Putamen (tissue), 1 donor: ENCODE measurements around the gene PWP2.
"Not testable (repeated sequence)": the region's sequence is repeated elsewhere in the genome, so short reads cannot be mapped to it uniquely, and the experiment has no call there.

Experiments
- DNase-seq: peaks from one replicate; pipeline ENCODE4 v3.0.0-alpha.2; 2016; ENCODE audit warnings: low spot score

The PWP2 gene

DNA sequence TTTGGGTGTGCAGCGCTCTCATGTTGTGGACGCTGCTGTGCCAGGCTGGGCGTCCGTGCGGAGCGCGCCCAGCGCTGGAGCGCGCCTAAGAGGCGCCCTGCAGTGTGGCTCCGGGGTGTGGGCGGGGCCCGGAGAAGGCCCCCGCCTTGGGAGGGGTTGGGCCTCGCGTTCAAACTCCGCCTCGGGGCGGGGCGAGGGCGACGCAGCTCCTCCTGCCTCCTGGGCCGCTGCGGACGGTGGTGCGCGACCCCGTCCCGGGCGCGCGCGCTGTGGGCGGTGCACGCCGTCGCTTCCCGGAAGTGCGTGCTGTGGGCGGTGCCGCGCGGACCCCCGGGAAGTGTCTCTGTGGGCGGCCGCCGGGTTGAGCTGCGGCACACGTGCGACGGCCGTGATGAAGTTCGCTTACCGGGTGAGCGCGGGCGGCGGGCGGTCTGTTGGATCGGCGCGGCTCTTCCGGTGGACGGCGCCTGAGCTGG lies at the start of gene PWP2:
TSS of gene PWP2 (plus strand) at position 374 of the 476 bp plus-strand sequence. CDS start at position 392, 18 bp downstream.
- DNase-seq: not testable (repeated sequence)

DNA sequence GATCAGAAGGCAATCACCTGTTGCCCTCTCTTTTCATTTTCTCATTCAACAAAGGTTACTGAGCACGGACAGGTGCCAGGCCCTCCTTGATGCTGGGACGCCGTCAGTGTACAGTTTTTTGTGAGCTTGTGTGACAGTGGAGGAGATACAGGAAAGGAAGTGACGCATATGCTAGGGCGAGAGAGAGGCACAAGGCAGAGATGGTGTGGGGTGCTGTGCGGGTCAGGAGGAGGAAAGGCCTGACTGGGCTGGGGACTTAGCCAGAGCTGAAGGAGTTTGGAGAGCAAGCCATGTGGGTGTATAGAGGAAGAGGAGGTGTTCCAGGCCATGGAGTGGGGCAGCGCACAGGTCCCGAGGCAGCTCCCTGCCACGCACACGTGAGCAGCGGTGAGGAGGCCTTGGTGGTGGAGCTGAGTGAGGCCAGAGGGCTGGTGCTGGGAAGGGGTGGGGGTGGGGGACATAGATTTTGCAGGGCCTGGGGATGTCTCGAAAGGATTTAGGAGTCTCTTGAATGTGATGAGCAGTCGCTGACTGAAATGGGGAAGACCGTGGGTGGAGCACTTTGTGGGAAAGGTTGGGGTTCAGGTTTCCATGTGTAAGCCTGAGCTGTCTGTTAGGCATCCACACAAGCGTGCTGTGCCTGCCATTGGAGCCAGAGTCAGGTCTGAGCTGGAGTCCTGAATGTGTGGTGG lies 49.1 kb upstream of the PWP2 start:
- no peak for DNase-seq

DNA sequence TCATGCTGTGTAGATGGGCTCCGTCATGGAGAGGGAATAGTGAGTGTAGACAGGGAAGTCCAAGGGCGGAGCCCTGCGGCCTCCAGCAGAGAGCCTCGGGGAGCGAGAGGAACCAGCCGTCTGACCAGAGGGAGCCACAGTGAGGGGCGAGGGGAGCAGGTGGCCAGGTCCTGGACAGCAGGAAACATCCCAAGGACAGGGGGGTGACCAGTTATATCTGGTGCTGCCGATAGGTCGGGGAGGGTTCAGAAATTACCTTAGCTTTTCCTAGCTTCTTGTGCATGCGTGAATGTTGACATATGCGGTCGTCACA lies 48.6 kb upstream of the PWP2 start:
- no peak for DNase-seq

DNA sequence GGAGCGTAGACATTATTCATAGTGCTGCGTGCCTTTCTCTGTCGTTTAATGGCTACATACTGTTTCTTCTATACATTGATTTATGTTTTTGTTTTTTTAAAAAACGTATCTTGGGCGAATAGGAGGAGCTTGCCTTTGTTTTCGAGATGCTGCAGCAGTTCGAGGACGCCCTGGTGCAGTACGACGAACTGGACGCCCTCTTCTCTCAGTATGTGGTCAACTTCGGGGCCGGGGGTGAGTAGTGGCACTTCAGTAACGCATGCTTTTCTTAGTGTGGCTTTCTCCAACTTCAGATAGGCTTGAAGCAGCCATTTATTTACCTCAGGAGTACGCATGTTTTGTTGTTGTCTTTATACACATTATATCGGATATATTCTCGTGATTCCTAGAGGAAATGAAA lies 48.2 kb upstream of the PWP2 start:
- DNase-seq: no peak

DNA sequence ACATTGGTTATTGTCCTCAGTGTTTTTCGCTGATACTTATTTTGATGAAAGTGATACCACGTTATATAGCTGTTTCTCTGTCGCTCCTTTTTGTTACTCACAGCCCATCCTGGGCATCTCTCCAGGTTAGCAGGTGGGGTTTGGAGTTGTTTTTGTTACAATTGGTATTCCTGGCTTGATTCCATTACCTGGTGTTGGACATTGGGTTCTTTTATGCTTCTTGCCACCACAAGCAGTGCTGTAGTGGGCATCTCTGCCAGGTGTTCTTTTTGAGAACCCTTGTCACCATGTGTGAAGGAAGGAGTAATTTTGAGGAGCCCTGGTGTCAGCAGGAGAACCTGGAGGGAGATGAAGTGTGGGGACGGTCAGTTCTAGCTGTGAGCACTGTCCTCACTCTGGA lies 47.5 kb upstream of the PWP2 start:
- DNase-seq: no peak

DNA sequence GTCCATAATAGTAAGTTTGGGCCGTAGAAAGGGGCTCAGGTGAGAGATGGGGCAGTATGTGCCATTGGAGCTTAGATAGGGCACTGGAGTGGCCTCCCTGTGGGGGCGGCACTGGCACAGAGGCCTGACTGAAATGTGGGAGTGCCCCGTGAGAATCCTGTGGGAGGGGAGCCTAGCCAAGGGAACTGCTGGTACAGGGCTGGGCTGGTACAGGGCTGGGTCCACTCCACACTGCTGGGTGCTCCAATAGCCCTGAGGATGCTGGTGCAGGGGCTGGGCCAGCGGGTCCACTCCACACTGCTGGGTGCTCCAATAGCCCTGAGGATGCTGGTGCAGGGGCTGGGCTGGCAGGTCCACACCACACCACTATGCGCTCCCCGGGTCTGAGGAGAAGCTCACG lies 44.8 kb upstream of the PWP2 start:
- no peak for DNase-seq

DNA sequence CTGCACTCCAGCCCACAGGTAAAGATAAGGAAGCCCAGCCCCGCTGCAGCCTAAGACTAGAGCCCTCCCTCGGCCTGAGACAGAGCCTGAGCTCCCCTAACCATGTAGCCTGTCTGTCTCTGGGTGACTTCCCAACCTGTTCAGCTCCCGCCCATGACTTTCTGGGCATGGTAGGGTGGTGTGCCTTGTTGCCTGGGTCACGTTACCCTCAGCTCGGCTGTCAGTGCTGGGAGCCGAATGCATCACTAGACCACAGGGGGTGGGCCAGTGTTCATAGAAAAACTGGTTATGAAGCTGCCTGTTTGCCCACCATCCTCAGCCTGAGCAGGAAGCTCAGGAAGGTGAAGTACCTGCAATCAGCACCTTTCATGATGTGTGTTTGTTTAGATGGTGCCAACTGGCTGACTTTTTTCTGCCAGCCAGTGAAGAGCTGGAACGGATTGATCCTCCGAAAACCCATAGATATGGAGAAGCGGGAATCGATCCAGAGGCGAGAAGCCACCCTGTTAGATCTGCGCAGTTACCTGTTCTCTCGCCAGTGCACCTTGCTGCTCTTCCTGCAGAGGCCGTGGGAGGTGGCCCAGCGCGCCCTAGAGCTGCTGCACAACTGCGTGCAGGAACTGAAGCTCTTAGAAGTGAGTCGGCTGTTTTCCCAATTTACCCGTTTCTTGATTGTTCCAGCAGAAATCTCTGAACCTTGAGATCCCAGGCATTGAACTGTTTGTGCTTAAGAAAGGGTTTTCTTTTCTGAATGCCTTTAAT lies 43.9 kb upstream of the PWP2 start:
- DNase-seq: no peak

DNA sequence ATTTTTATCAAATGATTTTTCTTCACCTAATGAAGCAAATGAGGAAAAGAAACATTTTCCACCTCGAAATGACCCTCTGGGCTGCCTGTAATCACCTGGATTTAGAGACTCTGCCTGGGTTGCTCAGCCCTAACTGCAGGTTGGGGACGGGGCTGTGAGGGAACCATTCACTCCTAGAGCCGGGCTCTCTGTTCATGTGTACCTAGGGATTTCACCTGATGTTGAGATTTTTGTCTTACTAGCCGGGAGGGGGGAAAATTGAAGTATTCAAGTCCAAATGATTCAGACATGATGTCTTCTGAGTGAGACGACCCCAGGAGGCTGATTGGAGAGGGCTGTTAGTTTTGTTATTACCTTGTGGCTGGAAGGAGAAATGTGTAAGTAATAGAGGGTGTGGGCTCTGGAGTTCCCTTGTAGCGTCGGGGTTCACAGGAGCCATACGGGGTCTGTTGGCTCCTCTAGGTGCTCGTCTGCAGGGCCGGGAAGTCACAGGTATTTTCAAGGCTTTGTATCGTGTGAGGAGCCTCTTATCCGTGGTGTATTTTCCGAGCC lies 42.3 kb upstream of the PWP2 start:
- no peak for DNase-seq

DNA sequence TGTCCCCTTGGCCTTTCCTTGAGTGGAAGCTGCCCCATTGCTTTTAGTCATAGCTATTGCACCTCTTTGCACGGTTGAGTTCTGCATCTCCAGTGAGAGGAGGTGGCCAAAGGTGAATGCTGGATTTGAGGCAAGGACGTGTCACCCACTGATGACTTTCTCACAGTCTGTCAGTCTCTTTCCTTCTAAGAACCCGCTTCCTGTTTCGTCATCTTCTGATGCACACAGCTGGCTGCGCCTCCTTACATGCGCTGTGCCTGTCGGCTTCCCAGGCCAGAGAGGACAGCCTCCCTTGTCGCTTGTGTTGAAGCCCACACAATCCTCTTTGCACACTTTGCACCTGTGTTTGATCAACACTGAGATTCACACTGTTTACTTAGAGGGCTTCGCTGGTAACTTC lies 41.8 kb upstream of the PWP2 start:
- no peak for DNase-seq

DNA sequence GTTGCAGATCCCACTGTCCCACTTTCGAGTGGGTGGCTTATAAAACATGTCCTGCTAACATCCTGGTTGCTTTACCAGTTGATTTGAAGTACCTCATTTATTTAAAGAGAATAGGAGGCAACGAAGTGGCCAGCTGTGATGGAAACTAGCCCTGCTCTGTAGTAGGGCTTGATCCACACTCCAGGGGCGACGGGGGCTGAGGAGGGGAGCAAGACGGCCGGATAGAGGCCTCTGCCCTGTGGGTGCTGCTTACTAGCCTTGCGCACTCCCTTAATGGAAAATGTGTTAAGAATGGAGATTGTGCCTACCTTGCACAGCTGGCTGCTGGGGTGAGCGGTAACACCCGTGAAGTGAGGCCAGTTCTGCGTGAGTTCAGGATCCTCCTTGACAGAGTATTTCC lies 41.1 kb upstream of the PWP2 start:
- no peak for DNase-seq

DNA sequence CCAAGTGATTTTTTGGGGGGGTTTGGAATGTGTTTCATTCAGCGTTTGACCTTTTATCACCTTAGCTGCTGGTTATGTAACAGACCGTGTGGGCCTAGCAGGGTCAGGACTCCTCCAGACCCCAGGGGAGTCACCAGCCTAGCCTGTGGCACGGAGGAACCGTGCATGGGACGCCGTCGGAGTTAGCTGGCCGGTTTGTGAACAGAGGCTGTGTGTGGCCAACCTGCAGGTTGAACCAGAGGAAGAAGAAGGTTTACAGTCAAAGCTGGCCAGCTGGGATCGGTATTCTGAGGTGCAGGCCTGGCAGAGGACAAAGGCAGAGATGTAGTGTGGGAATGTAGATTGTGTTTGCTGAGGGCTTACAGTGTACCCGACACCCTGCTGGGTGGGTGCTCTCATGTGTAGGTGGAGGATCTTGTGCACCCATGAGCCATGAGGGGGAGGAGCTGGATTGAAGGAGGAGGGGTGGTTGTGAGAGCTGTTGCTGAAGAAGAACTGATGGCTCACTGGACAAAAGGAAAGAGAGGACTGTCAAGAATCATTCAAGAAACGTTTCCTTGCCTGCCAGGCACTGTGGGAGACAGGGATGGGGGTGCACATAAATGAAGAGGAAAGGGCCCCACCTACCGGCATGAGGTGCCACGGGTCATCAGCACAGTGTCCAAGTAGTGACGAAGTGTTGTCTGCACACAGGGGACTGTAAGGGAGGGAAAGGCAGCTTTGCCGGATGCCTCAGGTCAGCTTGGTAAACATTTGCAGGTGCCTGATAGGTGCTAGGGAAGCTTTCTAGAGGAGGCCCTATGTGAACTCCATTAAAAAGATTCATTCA lies 40.0 kb upstream of the PWP2 start:
- DNase-seq: no peak

DNA sequence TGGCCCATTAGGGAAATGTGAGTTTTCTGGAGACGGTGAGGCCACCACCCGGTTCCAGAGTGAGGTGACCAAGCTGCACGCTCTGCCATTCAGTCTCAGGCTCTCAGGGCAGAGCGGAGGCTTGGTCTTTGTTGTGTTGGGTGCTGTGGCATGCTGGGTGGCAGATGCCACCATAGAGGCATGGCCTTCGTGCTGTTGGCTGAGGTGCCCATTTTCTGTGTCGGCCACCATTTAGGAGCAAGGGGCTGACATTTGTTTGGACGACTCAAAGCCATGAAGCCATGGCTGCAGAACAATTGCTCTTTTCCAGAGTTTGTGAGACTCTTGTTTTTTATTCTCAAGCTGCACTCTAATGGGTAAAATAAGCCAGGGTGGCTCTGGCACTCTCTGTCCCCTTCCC lies 36.8 kb upstream of the PWP2 start:
- no peak for DNase-seq

DNA sequence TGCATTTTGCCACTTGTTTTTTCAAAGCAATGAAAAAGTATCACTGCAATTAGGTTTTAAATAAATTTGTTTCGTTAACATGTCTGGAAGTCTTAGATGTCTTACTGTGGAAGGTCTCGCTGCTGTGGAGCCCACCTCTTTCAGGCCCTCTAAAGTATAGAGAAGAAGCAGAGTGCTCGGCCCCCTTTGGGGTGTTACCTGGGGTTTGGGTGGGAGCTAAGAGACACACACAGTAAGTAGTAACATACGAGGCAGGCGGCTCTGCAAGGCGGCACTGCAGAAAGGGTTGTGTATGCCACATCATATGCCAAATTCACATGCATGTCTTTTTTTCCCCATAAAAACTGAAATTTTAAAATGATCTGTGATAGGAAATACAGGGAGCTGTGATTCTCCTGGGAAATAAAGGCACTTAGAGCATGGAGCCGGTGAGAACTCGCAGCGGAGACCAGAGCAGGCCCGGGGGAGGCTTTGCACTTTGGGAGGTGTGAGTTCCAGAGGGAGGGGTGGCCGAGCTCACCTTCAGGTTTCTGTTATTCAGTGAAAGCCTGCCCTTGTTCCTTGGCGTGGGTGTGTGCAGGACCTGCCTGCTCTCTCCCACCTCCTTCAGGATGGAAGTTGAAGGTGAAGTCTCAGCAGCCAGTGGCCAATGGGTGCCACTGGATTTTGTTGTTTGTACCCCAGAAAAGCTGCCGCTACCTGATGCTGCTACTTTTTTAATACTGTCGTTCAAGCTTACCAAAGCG lies 35.7 kb upstream of the PWP2 start:
- DNase-seq: no peak

DNA sequence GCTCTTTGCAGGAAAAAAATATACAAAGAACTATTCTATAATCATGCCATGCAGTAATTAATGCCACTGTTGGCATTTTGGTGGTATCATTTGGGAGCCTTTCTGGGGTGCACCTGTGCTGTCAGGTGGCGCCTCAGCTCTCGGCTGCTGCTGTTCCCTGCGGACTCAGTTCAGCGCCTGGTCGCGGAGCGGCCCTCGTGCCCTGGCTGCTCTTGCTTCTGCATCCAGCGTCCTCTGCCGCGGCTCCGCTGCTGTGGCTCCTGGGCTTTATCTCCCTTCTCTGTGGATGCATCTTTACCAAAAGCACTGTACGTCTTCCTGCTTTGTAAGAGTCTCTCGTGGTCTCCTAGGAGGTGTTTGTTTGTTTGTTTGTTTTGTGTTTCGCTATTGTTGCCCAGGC lies 35.1 kb upstream of the PWP2 start:
- DNase-seq: no peak

DNA sequence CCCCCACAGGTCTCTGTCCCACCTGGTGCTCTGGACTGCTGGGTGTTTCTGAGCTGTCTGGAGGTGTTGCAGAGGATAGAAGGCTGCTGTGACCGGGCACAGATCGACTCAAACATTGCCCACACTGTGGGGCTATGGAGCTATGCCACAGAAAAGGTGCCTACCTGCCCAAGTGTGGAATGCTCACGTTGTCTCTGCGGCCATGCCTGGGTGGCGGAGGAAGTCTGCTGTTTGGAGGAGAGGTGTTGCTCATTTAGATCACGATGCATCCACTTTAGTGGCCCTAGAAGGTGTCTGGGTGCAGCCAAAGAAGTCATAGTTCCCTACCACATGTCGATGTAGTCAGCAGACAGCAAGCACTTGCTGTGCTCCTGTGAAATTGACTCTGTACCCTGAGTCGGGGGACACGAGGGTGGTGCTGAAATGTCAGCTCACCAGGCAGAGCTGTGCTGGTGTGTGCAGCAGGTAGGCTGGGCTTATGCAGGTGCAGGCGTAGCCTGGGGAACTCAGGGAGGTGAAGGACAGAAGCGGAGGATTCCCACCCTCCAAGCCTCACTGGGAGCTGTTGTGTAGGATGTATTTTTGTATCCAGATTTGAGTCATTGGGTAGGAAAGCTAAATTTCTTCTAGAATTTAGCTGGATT lies 32.8 kb upstream of the PWP2 start:
- DNase-seq: peak; percentile 86

DNA sequence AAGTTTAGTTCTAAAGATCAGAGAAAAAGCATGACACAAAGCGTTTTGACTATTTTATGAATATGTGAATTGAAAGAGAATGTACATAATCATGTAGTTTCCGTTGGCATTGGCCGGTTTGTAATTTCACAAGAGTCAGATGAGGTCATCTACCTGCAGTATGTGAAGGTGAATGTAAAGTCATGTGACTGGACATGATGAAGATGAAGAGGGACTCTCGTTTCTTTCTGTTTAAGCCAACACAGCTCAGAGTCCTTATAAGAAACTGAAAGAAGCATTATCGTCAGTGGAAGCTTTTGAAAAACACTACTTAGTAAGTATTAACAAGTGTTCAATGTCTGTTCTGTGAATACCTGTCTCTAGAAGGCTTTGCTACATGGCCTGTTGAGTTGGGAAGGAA lies 30.9 kb upstream of the PWP2 start:
- DNase-seq: no peak

DNA sequence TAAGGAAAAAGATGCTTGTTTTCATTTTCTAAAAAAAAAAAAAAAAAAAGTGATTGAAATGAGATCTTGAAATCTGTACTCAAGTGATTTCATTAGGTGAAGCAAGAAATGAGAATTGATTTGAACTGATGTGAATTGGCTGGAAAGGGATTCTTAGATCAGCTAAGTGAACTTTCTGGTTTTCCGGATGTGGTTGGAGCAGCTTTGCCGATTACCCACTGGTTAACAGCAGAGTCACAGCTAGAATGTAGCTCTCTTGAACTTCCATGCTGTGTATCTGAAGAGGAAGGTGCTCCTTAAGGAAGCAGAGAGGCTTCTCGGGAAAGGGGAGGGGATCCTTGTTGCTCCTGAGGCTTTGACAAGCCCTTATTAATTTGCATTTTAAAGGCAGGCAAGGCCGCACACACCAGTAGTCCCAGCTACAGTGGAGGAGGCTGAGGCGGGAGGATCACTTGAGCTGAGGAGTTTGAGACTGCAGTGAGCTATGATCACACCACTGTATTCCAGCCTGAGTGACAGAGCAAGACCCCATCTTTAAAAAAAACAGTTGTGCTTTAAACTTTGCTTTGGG lies 28.7 kb upstream of the PWP2 start:
- no peak for DNase-seq

DNA sequence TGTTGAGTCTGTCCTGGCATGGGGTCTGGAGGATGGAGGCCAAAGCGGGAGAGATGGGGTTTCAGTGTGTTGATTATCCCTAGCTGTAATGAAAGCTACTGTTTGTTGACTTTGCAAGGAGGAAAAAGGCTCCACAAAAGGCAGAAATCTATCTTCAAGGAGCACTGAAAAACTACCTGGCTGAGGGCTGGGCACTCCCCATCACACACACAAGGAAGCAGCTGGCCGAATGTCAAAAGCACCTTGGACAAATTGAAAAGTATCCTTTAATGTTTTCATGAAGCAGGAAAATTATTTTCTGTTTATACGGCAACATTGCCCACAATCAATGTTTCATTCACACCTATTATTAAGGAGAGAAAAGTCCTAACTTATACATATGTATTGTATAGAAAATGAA lies 27.8 kb upstream of the PWP2 start:
- DNase-seq: no peak

DNA sequence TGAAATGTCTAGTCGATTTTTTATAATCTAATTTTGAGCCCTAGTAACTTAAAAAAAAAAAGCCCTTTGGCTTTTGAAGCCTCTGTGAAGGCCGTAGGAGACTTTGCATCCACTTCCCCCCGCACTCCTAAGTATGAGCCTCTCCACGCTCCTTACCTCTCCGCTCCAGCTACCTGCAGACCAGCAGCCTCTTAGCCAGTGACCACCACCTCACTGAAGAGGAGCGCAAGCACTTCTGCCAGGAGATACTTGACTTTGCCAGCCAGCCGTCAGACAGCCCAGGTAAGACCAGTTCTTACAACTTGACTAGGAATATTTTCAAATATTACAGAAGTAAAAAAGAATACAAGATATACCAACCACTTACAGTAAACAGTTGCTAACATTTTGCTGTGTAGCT lies 27.4 kb upstream of the PWP2 start:
- DNase-seq: no peak

DNA sequence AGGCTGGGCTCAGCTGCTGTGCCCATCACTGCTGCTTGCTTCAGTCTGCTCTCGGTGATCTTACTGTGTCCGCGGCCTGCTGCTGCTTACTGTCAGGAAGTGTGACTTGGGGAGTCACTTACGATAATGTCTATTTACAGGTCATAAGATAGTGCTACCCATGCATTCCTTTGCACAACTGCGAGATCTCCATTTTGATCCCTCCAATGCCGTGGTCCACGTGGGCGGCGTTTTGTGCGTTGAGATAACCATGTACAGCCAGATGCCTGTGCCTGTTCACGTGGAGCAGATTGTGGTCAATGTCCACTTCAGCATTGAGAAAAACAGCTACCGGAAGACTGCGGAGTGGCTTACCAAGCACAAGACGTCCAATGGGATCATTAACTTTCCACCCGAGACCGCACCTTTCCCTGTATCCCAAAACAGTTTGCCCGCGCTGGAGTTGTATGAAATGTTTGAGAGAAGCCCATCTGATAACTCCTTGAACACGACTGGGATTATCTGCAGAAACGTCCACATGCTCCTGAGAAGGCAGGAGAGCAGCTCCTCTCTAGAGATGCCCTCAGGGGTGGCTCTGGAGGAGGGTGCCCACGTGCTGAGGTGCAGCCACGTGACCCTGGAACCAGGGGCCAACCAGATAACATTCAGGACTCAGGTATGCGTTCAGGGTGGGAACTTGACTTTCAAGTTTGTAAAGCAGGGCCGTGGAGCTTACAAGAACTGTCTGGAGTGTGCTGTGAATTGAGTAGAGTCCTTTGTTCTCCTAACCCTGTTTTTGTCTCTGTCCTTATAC lies 24.4 kb upstream of the PWP2 start:
- DNase-seq: no peak
